B cell (primary cell): ENCODE measurements around the gene TGFBR3L. TPM values are rescaled to one million over a fixed set of nuclear protein-coding genes. Genes with fewer than 3 reads are reported as not detected.

Source experiments
- ATAC-seq: fragments of 200-7000 bp; cut with Tn5 transposase; one replicate; pipeline ENCODE4 v1.10.0; 2021; ENCODE audit warnings: low read depth, mild to moderate bottlenecking, moderate number of reproducible peaks, moderate library complexity
- CTCF ChIA-PET: fragments of 350-600 bp; sonication (Branson Sonifier 250); formaldehyde crosslinking; loops from one replicate; lab custom pipeline; 2021; ENCODE audit warnings: antibody characterized with exemption, inconsistent platforms; lab: Charles Lee
- POLR2A ChIA-PET: fragments of 350-600 bp; sonication (Branson Sonifier 250); formaldehyde crosslinking; loops from one replicate; lab custom pipeline; 2021; ENCODE audit warnings: antibody characterized with exemption; lab: Charles Lee
- DNase-seq: peaks from one replicate; pipeline ENCODE4 v3.0.0; 2013
- H2AFZ ChIP-seq: 2 replicates; pipeline ENCODE4 v1.6.1; 2012; ENCODE audit warnings: mild to moderate bottlenecking, low read depth, low read length; ENCODE audit not compliant: insufficient read depth, poor library complexity, severe bottlenecking
- H3K27ac ChIP-seq, 2 donors: 1 replicate in 1 of 2; 2 replicates in 1 of 2; pipeline ENCODE4 v1.5.1; 2012 to 2013; ENCODE audit warnings: low read length in 2 of 2, mild to moderate bottlenecking in 2 of 2, moderate library complexity in 1 of 2
- H3K27me3 ChIP-seq, 4 experiments: fragments of 200-600 bp in 1 of 4; sonication (generic) in 1 of 4; replicated peaks in 1 of 4; 1 replicate in 2 of 4; 2 replicates in 2 of 4; pipeline versions ENCODE4 v1.6.1 to v1.7.0; 2013 to 2016; ENCODE audit warnings: low read length in 3 of 4, mild to moderate bottlenecking in 2 of 4, mixed read lengths in 1 of 4, moderate library complexity in 1 of 4; ENCODE audit not compliant: insufficient read depth in 4 of 4, control insufficient read depth in 3 of 4; ENCODE audit errors: control extremely low read depth in 1 of 4
- H3K36me3 ChIP-seq, 2 experiments: replicated peaks in 1 of 2; 1 replicate in 1 of 2; 2 replicates in 1 of 2; pipeline versions ENCODE4 v1.6.1 to v1.7.1; 2013; ENCODE audit warnings: low read length in 1 of 2; ENCODE audit not compliant: insufficient read depth in 2 of 2, control insufficient read depth in 1 of 2; ENCODE audit errors: control extremely low read depth in 1 of 2, extremely low read depth in 1 of 2
- H3K4me1 ChIP-seq, 2 donors: fragments of 200-600 bp in 1 of 2; sonication (generic) in 1 of 2; 1 replicate in 1 of 2; 2 replicates in 1 of 2; pipeline versions ENCODE4 v1.5.1 to v1.6.1; 2013 to 2017; ENCODE audit warnings: low read length in 2 of 2; ENCODE audit not compliant: control insufficient read depth in 2 of 2, insufficient read depth in 2 of 2
- H3K4me2 ChIP-seq: replicated peaks from 2 replicates; pipeline ENCODE3; 2012; ENCODE audit warnings: mild to moderate bottlenecking, low read depth, low read length; ENCODE audit not compliant: poor library complexity, severe bottlenecking
- H3K4me3 ChIP-seq, 5 experiments: fragments of 200-600 bp in 1 of 5; sonication (generic) in 1 of 5; 1 replicate in 3 of 5; 2 replicates in 2 of 5; pipeline versions ENCODE4 v1.5.1 to v1.7.0; 2011 to 2016; ENCODE audit warnings: low read length in 4 of 5, mild to moderate bottlenecking in 4 of 5, low read depth in 2 of 5, control low read depth in 1 of 5, moderate library complexity in 1 of 5; ENCODE audit not compliant: insufficient read depth in 1 of 5; ENCODE audit errors: control extremely low read depth in 1 of 5, extremely low read depth in 1 of 5
- H3K79me2 ChIP-seq: fragments of 200-600 bp; sonication (generic); one replicate; pipeline ENCODE4 v1.6.0; 2016; ENCODE audit warnings: low read length; ENCODE audit not compliant: control insufficient read depth, insufficient read depth
- H3K9ac ChIP-seq: fragments of 200-600 bp; sonication (generic); 2 replicates; pipeline ENCODE4 v1.6.1; 2017; ENCODE audit warnings: mild to moderate bottlenecking, low read length, moderate library complexity
- H3K9me3 ChIP-seq, 3 donors: one replicate each; pipeline versions ENCODE4 v1.6.1 to v1.7.1; 2013; ENCODE audit warnings: low read length in 2 of 3; ENCODE audit not compliant: control insufficient read depth in 2 of 3, insufficient read depth in 1 of 3; ENCODE audit errors: control extremely low read depth in 1 of 3
- H4K20me1 ChIP-seq: 2 replicates; pipeline ENCODE4 v1.6.0; 2012; ENCODE audit warnings: mild to moderate bottlenecking, low read length; ENCODE audit not compliant: insufficient read depth, control insufficient read depth, poor library complexity, severe bottlenecking
- H3K27ac Mint-ChIP-seq: one replicate; pipeline ENCODE4 v1.8.0; 2021; ENCODE audit warnings: mixed read lengths
- H3K27me3 Mint-ChIP-seq: one replicate; pipeline ENCODE4 v1.8.0; 2021; ENCODE audit warnings: mixed read lengths
- H3K4me1 Mint-ChIP-seq: one replicate; pipeline ENCODE4 v1.8.0; 2021; ENCODE audit warnings: mixed read lengths
- H3K4me3 Mint-ChIP-seq: one replicate; pipeline ENCODE4 v1.8.0; 2021; ENCODE audit warnings: mixed read lengths
- H3K9me3 Mint-ChIP-seq: one replicate; pipeline ENCODE4 v1.8.0; 2022; ENCODE audit warnings: mixed read lengths; ENCODE audit not compliant: insufficient read depth
- CTCF ChIP-seq: fragments of 200-600 bp; IDR thresholded peaks from one replicate; pipeline ENCODE4 v1.8.0; 2022; ENCODE audit warnings: antibody characterized with exemption, mild to moderate bottlenecking
- EZH2 ChIP-seq: IDR thresholded peaks from 2 replicates; pipeline ENCODE4 v1.6.1; 2012; ENCODE audit warnings: borderline replicate concordance, low read depth, mild to moderate bottlenecking, moderate library complexity, low read length; ENCODE audit not compliant: insufficient read depth, poor library complexity, severe bottlenecking
- WGBS: methylation state at CpG from one replicate; pipeline ENCODE4 v1.1.5; 2013; ENCODE audit warnings: missing lambda C conversion rate; ENCODE audit not compliant: insufficient coverage; 5-methylcytosine and 5-hydroxymethylcytosine counted together
- intact Hi-C: fragments of 100-400 bp; cut with micrococcal nuclease; formaldehyde crosslinking; loops from one replicate; pipeline ENCODE4 v1.10.0; 2022
- polyA plus RNA-seq: library from polyadenylated mRNA; depleted of rRNA; stranded (reverse); fragments of >200 nt; gene quantifications from 2 replicates; pipeline ENCODE4 v1.2.3, GENCODE V29; 2012
- total RNA-seq, 2 donors: library from RNA; stranded (reverse); fragments of 120-200 nt in 1 of 2; gene quantifications; 1 replicate in 1 of 2; 2 replicates in 1 of 2; pipeline versions ENCODE4 v1.2.3 to v1.2.4, GENCODE V29; 2013 to 2022

TGFBR3L gene
- total and polyA plus RNA-seq, 2 donors (not counting 1 experiment from before 2014, with no cell fraction given) = 0.21 to 0.22 TPM

- Histone ChIP-seq H3K79me2 (peaks cover 5% of the 10 kb centered on the region), H3K36me3 (peaks cover 2 to 28% of the 10 kb centered on the region in 2 experiments), H3K4me1 (peaks cover 10 to 12% of the 10 kb centered on the region in 2 donors), H3K27me3 (no peaks in the 10 kb centered on the region), H3K27ac (no peak overlapping the region), H4K20me1 (peaks cover 24% of the 10 kb centered on the region), H3K4me2 (no peak overlapping the region), H3K9ac (no peak overlapping the region), H3K4me3 (no peak overlapping the region), H2AFZ (no peak overlapping the region), H3K9me3 (no peaks in the 10 kb centered on the region)
- Mint-ChIP-seq H3K27me3 (no peaks in the 10 kb centered on the region), H3K4me1 (peaks cover 15% of the 10 kb centered on the region), H3K4me3 (peak overlapping the region; percentile 34), H3K9me3 (no peaks in the 10 kb centered on the region), H3K27ac (no peak overlapping the region)
- intact Hi-C loops = no loop called here
- no peak for TF ChIP-seq CTCF
- POLR2A ChIA-PET = interaction anchor here (0.6 to 1.0 kb wide), 2 partner anchors 62 to 462 kb away, joined by 3 read pairs; partner anchors contain the start of gene RAB11B
- ATAC-seq = no peak
- CTCF ChIA-PET = interaction anchor here (1.2 to 1.8 kb wide), 5 partner anchors 10 to 272 kb away, joined by 3 to 9 read pairs (median 3); no protein-coding TSS in a partner anchor
- 95% methylated on average over 23 of the region's 23 CpGs for WGBS
- no peak for DNase-seq
These were observed 13.1 kb downstream of the TGFBR3L start for GRCh38 chr19:7927605-7928333.

- Histone ChIP-seq H4K20me1 (peaks cover 19% of the 10 kb centered on the region), H3K79me2 (peaks cover 4% of the 10 kb centered on the region), H3K4me3 (no peak overlapping the region), H3K27me3 (no peaks in the 10 kb centered on the region), H3K9me3 (no peaks in the 10 kb centered on the region), H3K9ac (no peak overlapping the region), H3K36me3 (peaks cover 2 to 28% of the 10 kb centered on the region in 2 experiments), H3K4me1 (peaks cover 10 to 12% of the 10 kb centered on the region in 2 donors), H2AFZ (no peak overlapping the region), H3K4me2 (no peak overlapping the region), H3K27ac (no peak overlapping the region)
- TF ChIP-seq CTCF (no peak), EZH2 (no peak)
- peaks cover 10% of the 10 kb centered on the region for H3K4me1 Mint-ChIP-seq
- 100% methylated on average over 8 of the region's 9 CpGs for WGBS
- ChIA-PET CTCF (interaction anchor here (0.9 to 1.8 kb wide), 6 partner anchors 7 to 273 kb away, joined by 3 to 9 read pairs (median 4); partner anchors contain the start of gene SNAPC2), POLR2A (interaction anchor here (1.7 to 2.2 kb wide), 2 partner anchors 8 to 15 kb away, joined by 7 to 16 read pairs; partner anchors contain the start of genes SNAPC2 and TIMM44)
- no peaks in the 10 kb centered on the region for H3K27me3 Mint-ChIP-seq
- DNase-seq (no peak), ATAC-seq (no peak)
- H3K27ac Mint-ChIP-seq = no peak overlapping the region
- intact Hi-C loops = no loop called here
- H3K4me3 Mint-ChIP-seq = no peak overlapping the region
- H3K9me3 Mint-ChIP-seq = no peaks in the 10 kb centered on the region
These were observed 13.7 kb downstream of the TGFBR3L start for GRCh38 chr19:7928334-7928706.
